Gastrocnemius medialis (tissue), 4 donors: ENCODE data around the gene HEXD.

Experiments used
- CTCF ChIP-seq, 5 experiments: fragments of 450-650 bp in 3 of 5; fragments of 200-600 bp in 2 of 5; sonication (generic) in 2 of 5; IDR thresholded peaks in 4 of 5; conservative IDR thresholded peaks in 1 of 5; 1 replicate in 4 of 5; 2 replicates in 1 of 5; pipeline ENCODE4 v1.5.1; 2016 to 2019; ENCODE audit warnings: antibody characterized with exemption in 5 of 5, mild to moderate bottlenecking in 3 of 5, moderate library complexity in 3 of 5
- POLR2A ChIP-seq, 2 donors: fragments of 450-650 bp; IDR thresholded peaks; one replicate each; pipeline ENCODE4 v1.6.1; 2017; ENCODE audit warnings: antibody characterized with exemption in 2 of 2, mild to moderate bottlenecking in 2 of 2, moderate library complexity in 2 of 2

- TF ChIP-seq CTCF (IDR thresholded peaks at IDR 0.05 in 4 of 5, conservative IDR thresholded peaks at IDR 0.05 in 1 of 5) (no peak), POLR2A (IDR thresholded peaks at IDR 0.05) (no peak)
Observed at GRCh38 chr17:82441691-82442487, 23.7 kb downstream of the HEXD start.
